ENCODE data around the gene TLL1. TPM values are rescaled to one million over a fixed set of nuclear protein-coding genes. Genes with fewer than 3 reads are reported as not detected.

The TLL1 gene
- total RNA-seq, 1 experiment from 2014 or later = not detected

DNA sequence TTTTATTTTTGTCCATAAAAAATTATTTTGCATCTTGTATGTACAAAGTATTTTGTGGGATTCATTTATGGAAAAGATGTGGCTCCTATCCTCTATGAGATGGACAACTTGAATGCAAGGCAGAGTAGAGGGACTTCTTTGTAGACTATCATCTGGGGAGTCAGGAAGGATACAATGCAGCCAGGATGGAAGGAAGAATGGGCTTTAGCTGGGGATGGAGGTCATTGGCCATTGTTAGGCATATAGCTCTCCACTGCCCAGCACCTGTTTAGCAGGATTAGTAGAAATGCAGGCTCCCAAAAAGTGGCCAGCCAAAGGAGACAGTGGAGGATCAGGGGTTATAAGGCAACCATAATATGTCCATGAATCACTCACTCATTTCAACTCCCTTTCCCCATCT is 5.1 kb upstream of the TLL1 start:
- Mint-ChIP-seq H3K27me3 (ENCODE audit: low read depth) (peaks cover 33% of the 10 kb centered on the region), H3K36me3 (ENCODE audit: insufficient read depth in 1 of 3, low read depth in 3 of 3) (no peaks in the 10 kb centered on the region), H3K9me3 (no peaks in the 10 kb centered on the region), H3K4me1 (peaks cover 14 to 16% of the 10 kb centered on the region in 2 experiments), H3K4me3 (no peak overlapping the region), H3K27ac (no peak overlapping the region)
- Histone ChIP-seq H3K27ac (ENCODE audit: insufficient read length, low read depth, low read length) (no peak overlapping the region), H3K9ac (ENCODE audit: extremely low read depth, insufficient read length, low read length) (no peak overlapping the region), H2BK20ac (ENCODE audit: low read depth, low read length, poor library complexity, severe bottlenecking) (no peak overlapping the region), H3K4me2 (ENCODE audit: insufficient read depth, insufficient read length, low read length) (no peak overlapping the region), H2BK5ac (ENCODE audit: insufficient read length, low read length) (no peak overlapping the region), H3T11ph (ENCODE audit: low read length) (no peak overlapping the region), H3K23me2 (ENCODE audit: insufficient read length, low read depth, low read length, poor library complexity, severe bottlenecking) (peaks cover 7% of the 10 kb centered on the region), H3K18ac (ENCODE audit: insufficient read length, low read depth, low read length) (no peak overlapping the region), H3K56ac (ENCODE audit: insufficient read length, low read depth, low read length) (no peak overlapping the region), H2BK12ac (ENCODE audit: insufficient read length, low read depth, low read length) (no peak overlapping the region), H3K79me2 (ENCODE audit: insufficient read depth, low read length) (no peaks in the 10 kb centered on the region), H3K27me3 (ENCODE audit: insufficient read depth, low read length) (peaks cover 4% of the 10 kb centered on the region; the same call in 1 of the 2 replicates), H3K4ac (ENCODE audit: low read depth, low read length) (no peak overlapping the region), H3K4me1 (ENCODE audit: insufficient read depth, low read length) (no peaks in the 10 kb centered on the region), H2BK120ac (ENCODE audit: low read depth, low read length, poor library complexity, severe bottlenecking) (no peak overlapping the region), H2AK5ac (ENCODE audit: insufficient read length, low read length) (no peak overlapping the region), H4K20me1 (ENCODE audit: control insufficient read depth, insufficient read depth, insufficient read length) (no peaks in the 10 kb centered on the region), H3K23ac (ENCODE audit: insufficient read length, low read depth, low read length) (no peak overlapping the region), H4K5ac (ENCODE audit: insufficient read length, low read depth, low read length) (no peak overlapping the region), H3K14ac (ENCODE audit: insufficient read depth, low read length) (no peak overlapping the region), H4K8ac (replicated peaks; ENCODE audit: insufficient read length, low read depth, low read length) (no peak overlapping the region), H2BK15ac (ENCODE audit: low read depth, low read length) (no peak overlapping the region), H3K9me3 (ENCODE audit: control insufficient read depth, low read depth, low read length) (no peaks in the 10 kb centered on the region), H2AFZ (ENCODE audit: low read length) (no peak overlapping the region), H4K91ac (ENCODE audit: insufficient read length, low read depth, low read length) (no peak overlapping the region), H3K79me1 (ENCODE audit: insufficient read depth, low read depth, low read length, poor library complexity, severe bottlenecking) (no peaks in the 10 kb centered on the region)
- TF ChIP-seq, protein P1, sequence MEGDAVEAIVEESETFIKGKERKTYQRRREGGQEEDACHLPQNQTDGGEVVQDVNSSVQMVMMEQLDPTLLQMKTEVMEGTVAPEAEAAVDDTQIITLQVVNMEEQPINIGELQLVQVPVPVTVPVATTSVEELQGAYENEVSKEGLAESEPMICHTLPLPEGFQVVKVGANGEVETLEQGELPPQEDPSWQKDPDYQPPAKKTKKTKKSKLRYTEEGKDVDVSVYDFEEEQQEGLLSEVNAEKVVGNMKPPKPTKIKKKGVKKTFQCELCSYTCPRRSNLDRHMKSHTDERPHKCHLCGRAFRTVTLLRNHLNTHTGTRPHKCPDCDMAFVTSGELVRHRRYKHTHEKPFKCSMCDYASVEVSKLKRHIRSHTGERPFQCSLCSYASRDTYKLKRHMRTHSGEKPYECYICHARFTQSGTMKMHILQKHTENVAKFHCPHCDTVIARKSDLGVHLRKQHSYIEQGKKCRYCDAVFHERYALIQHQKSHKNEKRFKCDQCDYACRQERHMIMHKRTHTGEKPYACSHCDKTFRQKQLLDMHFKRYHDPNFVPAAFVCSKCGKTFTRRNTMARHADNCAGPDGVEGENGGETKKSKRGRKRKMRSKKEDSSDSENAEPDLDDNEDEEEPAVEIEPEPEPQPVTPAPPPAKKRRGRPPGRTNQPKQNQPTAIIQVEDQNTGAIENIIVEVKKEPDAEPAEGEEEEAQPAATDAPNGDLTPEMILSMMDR (conservative IDR thresholded peaks at IDR 0.05) = no peak
- no peak for DNase-seq
